Measurements from ENCODE around the gene TRMT44.
A peak's percentile ranks its signal among the peaks of the same experiment; 100 is the strongest.
"Not testable (repeated sequence)": the region's sequence is repeated elsewhere in the genome, so short reads cannot be mapped to it uniquely, and the experiment has no call there.

The TRMT44 gene

GRCh38 chr4:8500966-8501365, 60.4 kb downstream of the TRMT44 start:
- DNase-seq = no peak

GRCh38 chr4:8501781-8502180, 61.2 kb downstream of the TRMT44 start:
- DNase-seq = no peak

DNA sequence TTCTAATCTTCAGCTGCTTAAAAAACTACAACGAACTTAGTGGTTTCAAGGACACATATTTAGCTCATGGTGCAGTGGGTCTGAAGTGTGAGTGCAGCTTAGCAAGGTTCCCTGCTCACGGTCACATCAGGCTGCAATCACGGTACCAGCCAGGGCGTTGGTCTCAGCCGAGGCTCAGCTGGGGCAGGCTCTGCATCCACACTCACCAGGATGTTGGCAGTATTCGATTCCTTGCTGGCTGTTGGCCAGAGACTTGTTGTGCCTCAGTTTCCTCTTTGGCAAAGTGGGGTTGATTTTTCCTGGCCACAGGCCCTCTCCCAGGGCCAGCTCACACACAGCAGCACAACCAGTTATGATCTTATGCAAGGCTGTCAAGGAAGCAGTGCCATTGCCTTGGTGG, 61.8 kb downstream of the TRMT44 start:
- DNase-seq = no peak

GRCh38 chr4:8502836-8503585, 62.4 kb downstream of the TRMT44 start:
- DNase-seq = peak; percentile 73

DNA sequence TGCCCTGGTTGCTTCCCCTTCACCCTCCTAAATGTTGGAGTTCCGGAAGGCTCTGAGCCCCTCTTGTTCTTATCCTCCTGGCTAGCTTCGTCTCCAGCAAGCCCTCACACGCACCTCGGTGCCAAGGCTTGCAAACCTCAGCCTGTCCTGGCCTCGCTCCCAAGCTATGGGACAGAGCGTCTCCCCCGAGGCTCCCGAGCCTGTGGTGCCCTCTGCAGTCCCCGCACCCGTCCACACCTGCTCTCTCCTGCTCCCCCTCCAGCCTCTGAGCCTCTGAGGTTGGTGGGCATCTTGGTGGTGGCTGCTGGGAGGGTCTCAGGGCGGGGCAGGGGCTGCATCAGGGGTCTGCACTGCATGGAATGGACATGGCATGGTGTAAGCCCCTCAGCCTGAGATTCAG, 63.2 kb downstream of the TRMT44 start:
- no peak for DNase-seq

DNA sequence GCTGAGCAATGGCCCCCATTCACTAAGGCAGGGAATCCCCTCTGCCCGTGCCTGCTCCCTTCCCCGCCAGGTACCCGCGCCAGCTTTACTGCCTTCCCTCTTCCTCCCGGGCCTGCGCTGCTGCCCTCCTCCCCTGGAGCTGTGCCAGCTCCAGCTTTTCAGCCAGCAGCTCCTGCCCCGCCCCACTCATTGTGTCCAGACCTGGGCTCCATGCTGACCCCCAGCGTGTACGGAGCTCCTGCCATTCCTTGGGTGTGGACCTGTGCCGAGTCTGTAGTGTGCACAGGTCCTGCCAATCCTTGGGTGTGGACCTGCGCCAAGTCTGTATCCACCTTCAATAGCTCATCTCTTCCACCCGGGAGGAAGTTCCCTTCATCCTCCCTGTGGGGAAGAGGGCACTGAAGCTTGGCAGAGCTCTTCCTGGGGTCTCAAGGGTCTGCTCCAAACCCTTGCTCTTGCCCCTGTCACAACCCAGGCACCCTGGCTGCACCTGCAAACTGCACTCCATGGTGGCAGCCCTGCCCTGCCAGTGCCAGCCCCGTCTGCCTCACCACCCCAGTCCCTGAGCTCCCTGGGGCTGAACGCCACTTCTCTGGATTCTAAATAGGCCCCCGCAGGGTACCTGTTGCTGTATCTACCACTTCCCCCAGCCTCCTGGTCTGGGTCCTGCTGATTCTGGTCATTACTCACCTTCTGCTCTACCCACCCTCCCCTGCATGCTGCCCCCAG, 63.9 kb downstream of the TRMT44 start:
- no peak for DNase-seq

- no peak for DNase-seq
Measured at GRCh38 chr4:8505229-8505628, 64.7 kb downstream of the TRMT44 start.

DNA sequence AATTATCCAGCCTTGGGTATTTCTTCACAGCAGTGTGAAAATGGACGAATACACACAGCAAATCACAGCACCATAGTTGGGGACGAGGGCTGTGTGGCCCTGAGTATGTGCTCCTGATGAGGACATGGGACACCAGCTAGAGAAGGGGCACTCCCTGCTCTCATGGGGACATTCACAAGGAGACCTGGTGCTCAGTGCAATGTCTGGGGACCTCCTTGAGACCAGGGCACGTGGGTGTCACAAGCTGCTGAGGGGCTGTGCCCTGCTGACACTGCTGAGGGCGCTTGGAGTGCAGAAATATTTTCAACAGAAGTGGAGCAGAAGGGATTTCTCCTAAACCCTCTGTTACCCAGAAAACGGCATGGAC, 65.4 kb downstream of the TRMT44 start:
- peak; percentile 50 for DNase-seq

DNA sequence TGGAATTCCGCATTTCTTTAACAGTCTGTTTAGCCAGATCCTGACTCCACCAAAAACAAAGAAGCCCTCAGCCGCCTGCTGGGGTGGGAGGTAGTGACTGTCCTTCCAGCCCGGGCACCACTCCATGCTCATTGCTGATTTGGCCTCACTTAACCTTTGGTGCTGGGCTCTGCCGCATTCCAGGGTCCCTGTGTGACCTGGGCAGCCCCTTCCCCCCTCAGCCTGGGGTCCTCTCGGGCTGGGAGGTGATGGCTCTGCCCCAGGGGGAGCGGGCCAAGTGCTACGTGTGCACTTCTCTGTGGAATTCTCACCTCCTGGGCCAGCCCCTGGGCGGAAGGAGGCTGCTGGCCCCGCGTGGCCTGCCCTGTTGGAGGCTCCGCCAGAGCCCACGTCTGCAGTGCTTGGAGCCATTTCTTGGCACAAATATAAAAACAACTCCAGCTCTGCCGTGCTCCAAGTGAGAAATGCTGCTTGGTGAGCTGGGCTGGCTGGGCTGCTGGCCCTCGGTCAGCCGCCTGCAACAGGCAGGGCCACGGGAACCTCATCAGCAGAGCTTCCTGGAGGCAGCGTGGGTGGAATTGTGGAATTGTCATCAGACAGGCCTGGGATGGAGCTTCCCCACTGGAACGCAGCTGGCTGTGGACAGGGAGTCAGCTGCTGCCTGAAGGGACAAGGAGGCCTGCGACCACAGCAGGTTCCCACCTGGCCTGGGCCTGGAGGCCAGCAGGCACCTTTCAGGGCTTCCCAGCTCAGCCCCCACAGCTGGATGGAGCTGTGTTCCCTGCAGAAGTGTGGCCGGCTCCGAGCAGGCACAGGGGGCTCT, 66.0 kb downstream of the TRMT44 start:
- peak; percentile 75 for DNase-seq

DNA sequence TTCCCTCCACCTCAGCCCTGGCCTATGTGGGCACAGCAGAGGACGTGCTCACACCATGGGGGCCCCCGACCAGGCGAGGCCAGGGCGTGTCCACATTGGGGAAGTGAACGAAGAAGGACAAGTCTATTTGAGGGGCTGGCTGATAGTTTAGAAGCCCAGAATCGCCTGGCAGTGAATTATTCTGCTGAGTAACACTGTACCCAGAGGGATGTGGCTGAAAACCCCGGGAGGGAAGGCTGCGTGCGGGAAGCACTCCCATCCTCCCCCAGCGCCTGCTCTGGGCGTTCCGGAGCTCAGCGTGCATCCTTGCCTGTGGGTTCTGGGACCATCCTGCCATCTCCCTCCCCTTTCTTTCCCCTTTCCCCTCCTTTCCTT, 66.6 kb downstream of the TRMT44 start:
- no peak for DNase-seq

GRCh38 chr4:8507624-8508023, 67.0 kb downstream of the TRMT44 start:
- no peak for DNase-seq

- no peak for DNase-seq
Measured at GRCh38 chr4:8508266-8508665, 67.7 kb downstream of the TRMT44 start.

DNA sequence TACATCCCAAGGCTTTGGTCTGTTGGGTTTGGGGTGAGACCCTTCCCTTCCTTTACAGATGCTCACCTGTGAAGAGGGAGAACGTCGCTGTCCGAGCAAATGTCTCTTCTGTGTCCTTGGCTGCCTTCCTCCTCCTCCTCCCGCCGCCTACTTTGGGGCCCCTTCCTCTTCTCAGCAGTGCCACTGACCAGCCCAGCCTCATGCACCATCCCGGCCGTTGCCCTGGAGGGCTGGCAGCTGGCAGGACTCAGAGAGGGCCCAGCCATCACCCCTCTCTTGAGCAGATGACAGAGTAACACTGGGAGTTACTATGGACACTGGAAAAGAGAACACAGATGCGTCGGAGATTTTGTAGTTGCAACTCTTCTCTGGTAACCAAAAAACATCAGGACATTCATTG, 68.2 kb downstream of the TRMT44 start:
- no peak for DNase-seq

- peak; percentile 32 for DNase-seq
Measured at GRCh38 chr4:8509311-8509950, 68.9 kb downstream of the TRMT44 start.

- DNase-seq = no peak
Measured at GRCh38 chr4:8510191-8510590, 69.6 kb downstream of the TRMT44 start.

GRCh38 chr4:8510611-8511285, 70.2 kb downstream of the TRMT44 start:
- no peak for DNase-seq

DNA sequence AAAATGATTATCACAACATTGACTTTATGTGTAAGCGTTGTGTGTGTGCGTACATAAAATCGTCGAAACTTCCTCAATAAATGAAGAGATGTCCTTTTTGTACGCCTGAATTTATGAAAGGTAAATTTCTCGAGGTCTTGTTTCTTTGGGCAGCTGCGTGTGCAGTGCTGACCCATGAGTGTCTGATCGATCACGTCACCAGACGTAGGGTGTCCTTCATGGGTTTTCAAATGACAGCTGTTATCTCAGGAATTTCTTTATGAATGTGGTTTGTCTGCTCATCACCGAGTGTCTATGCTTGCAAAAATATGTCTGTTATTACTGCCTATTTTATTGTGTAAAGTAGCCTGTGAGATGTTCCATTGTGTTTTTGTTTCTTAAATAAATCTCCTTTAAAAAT, 71.9 kb downstream of the TRMT44 start:
- DNase-seq = no peak

GRCh38 chr4:8513080-8513479, 72.5 kb downstream of the TRMT44 start:
- DNase-seq = not testable (repeated sequence)

DNA sequence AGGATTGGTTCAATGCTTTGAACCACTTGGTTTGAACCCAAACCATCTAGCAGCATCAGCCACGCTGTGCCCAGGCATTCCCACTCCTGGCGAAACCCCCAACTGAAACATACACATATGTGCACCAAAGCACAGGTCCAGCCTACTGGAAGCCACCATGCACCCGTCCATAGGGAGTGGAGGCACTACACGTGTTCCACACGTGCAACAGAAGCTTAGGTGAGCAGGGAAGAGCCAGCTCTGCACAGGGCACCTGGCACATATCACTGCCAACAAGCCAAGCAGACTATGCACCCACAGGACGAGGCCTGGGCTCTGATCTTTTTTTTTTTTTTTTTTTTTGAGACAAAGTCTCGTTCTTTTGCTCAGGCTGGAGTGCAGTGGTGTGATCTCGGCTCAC, 73.4 kb downstream of the TRMT44 start:
- no peak for DNase-seq

DNA sequence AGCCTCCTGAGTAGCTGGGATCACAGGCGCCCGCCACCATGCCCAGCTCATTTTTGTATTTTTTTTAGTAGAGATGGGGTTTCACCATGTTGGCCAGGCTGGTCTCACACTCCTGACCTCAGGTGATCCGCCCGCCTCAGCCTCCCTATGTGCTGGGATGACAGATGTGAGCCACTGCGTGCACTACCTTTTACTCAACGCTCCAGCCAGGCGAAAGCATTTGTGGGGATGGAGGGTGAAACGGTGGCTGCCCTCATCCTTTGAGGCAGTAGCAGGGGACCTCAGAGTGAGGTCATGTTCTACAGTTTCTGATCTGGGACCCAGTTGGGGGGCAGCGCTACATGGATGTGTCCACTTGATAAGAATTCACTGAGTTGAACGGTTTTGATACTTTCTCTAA, 73.8 kb downstream of the TRMT44 start:
- no peak for DNase-seq

GRCh38 chr4:8515316-8516060, 74.9 kb downstream of the TRMT44 start:
- no peak for DNase-seq

DNA sequence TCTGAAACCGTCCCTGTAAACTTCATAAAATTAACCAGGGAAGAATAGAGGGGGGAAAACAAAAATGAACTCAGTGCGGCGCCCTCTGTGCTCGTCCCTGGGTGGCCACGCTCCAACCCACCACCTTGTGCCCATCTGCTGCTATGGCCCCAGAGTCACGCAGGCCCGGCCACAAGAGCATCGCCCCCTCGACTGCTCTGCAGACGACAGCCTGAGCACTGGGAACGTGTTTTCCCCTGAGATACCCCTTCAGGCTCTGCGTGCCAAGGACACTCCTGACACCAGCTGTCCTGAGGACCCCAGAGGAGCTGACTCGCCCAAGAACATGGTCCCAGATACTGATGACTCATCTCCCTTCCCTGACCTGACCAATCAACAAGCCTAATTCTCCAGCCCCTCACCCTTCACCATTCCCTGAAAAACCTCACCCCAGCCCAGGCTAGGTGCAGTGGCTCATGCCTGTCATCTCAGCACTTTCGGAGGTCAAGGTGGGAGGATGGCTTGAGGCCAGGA, 75.5 kb downstream of the TRMT44 start:
- DNase-seq = no peak
